Amniotic epithelial cell (primary cell): ENCODE data around the gene FBXO11.

Experiments used
- DNase-seq: peaks from one replicate; pipeline ENCODE4 v3.0.0-alpha.2; 2010; ENCODE audit warnings: low read depth

The FBXO11 gene

GRCh38 chr2:47783486-47784351 lies 122.6 kb downstream of the FBXO11 start:
- peak; percentile 47 for DNase-seq

- peak; percentile 79 for DNase-seq
Observed at GRCh38 chr2:47782671-47783485, 123.4 kb downstream of the FBXO11 start, which contains the start of gene MSH6. TSS of gene MSH6 (plus strand) at chr2:47783145. CDS start at chr2:47783234, 89 bp downstream.

GRCh38 chr2:47782381-47782670 lies 124.0 kb downstream of the FBXO11 start:
- no peak for DNase-seq

- DNase-seq: no peak
Observed at GRCh38 chr2:47779426-47779790, 126.9 kb downstream of the FBXO11 start.

DNA sequence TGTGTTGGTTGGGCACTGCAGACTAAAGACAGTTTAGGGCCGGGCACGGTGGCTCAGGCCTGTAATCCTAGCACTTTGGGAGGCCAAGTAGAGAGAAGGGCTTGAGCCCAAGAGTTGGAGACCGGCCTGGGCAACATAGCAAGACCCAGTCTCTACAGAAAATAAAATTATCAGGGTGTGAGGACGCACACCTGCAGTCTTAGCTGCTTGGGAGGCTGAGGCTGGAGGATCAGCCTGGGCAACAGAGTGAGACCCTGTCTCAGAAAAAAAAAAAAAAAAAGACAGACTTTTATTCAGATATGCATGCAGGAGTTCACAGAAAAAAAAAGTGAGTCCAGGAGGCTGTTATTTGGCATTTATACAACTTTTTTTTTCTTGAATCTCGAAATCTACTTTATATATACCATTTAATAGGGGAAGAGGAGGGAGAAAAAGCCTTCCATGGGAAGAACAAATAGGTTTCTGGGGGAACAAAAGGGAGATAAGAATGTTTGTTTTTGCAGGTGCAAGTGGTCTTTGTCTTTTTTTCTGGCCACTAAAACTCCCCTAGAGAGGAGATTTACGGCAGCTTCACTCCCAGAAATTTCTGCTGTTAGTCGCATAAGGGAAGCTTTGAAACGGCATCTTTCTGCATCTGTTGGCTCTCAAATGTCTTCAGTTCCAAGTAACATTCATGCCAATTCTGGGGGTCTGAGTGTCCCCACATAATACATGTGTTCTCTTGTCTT lies 127.4 kb downstream of the FBXO11 start:
- no peak for DNase-seq

DNA sequence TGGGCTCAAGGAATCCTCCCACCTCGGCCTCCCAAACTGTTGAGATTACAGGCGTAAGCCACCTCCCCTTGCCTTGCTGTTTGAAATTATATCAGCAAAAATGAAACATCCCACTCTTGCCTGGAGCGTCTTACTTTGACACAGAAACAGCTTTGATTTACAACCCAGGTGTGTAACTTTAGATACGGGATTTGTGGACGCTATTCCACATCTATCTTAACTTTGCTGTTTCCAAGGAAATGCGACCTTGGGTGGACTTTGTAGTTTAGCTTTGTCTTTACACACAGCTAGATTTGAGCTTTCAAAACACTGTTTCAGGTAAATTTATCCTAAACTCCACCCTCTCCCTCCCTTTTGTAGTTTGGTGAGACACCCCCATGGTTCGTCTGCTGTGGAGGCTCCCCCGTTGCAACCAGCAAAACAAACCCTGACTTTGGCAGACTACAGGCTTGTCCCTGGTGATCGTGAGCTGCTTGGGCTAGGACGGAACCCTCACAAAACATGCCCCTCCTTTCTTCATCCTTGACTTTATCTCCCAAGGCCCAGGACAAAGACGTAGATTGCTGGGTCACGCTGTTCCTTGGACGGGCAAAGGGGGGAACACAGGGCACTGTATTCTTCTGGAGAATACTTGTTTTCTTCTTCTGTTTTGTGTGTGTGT lies 128.9 kb downstream of the FBXO11 start:
- DNase-seq: no peak

DNA sequence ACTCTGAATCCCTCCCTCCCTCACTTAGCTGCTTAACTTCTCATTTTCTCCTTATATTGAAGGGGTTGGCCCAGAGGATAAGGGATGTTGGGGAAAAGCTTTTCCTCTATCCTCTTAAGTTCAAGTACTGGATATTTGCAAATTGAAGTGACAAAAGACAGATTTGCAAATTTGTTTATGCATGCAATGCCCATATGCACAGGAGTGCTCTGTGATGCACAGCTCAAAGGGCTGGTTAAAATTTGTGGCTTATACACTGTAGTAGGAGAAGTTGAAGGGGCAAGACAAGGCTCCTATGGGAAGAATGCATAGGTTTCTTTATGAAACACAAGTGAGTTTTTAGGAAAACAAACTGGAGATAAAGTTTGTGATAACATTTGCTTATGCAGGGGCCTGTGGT lies 131.7 kb downstream of the FBXO11 start:
- DNase-seq: no peak

- DNase-seq: no peak
Observed at GRCh38 chr2:47772343-47772742, 134.0 kb downstream of the FBXO11 start.

GRCh38 chr2:47771211-47771610 lies 135.1 kb downstream of the FBXO11 start:
- DNase-seq: peak; percentile 96

- DNase-seq: no peak
Observed at GRCh38 chr2:47769318-47769717, 137.0 kb downstream of the FBXO11 start.

GRCh38 chr2:47767880-47768609 lies 138.3 kb downstream of the FBXO11 start:
- DNase-seq: no peak

- no peak for DNase-seq
Observed at GRCh38 chr2:47767497-47767844, 138.8 kb downstream of the FBXO11 start.

DNA sequence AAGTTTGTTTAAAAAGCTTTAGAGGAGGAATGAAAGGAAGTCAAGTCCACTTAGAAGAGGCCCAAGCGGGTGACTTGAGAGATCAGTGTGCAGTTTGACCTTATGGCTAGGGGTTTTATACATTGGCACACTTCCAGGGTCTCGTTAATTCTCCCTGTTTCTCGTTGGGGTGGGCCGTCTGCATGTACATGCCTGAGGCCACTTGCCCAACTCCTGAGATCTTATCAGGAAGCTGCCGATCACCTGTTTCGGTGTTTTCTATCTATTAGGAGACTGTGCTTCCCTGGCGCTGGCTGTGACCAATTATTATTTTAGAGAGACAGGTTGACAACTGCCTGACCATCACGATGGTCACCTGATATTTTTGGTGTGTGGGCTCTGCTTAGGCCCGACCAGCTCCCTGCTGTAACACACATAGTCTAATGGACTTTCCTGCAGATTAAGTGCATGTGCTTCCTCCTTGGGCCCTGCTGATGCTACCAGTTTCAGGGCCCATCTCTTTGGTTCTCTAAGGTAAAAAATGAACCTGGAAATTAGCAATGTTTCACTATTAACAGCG lies 154.4 kb downstream of the FBXO11 start:
- peak; percentile 42 for DNase-seq

- no peak for DNase-seq
Observed at GRCh38 chr2:47747878-47748277, 158.4 kb downstream of the FBXO11 start.

DNA sequence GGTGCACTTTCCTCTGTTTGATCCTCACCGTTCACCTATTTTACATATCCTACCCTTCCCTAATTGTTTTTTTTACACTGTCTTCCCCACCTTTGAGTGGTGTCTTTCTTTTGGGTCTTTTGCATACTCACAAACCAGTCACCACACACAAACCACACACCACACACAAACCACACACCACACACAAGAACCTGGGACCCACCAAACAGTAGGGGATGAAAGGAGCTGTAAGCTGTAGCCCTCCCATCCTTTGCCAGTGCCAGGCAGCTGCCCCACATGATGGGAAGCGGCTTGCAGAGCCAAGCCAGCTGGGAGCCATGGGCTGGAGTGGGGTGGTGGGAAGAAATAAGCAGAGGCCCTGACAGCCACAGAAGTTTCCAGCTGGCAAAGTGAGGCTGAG lies 162.2 kb downstream of the FBXO11 start:
- no peak for DNase-seq

DNA sequence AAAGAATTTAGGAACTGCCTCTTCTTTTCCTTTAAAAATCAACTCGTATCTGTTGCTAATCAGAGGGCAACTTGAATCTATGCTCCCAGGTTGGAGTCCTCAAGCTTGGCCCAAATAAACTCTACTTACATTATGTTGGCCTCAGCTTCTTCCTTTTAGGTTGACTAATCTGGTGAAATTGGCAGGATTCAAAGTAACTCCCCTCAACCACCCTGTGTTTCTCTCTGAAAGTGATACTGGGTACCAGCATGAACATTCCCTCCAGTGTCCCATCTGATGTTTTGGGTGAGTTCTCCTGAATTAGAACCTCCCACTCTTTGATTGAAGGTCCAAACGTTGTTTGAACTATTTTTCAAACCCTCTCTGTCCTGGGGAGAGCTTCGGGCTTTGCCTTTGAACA lies 164.7 kb downstream of the FBXO11 start:
- no peak for DNase-seq

DNA sequence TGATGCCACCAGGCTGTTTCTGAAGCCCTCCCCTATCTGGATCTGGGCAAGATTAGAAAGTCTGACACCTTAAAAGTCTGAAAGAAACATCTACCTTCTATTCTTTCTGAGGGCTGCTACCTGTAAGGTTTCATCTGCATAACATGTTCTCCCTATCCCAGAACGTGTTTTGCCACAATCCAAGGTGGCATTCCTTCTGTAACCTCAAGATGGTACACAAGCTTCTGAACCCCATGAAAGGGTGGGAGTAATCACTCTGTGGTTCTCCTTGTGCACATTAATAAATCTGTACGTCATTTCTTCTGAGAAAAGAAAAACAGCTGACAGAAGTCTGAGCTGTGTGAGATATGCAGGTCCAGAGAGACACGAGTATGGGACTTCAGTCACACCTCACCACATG lies 165.2 kb downstream of the FBXO11 start:
- peak; percentile 39 for DNase-seq
